Adipose tissue (tissue), 3 donors: Measurements from ENCODE around the gene PCSK5. TPM values are rescaled to one million over a fixed set of nuclear protein-coding genes. Genes with fewer than 3 reads are reported as not detected.
"Not testable (repeated sequence)": the region's sequence is repeated elsewhere in the genome, so short reads cannot be mapped to it uniquely, and the experiment has no call there.

Experiments used
- H3K27ac ChIP-seq: one replicate; pipeline ENCODE4 v1.5.1; 2013; ENCODE audit warnings: low read depth, low read length
- WGBS, 3 donors: extraction: QIAGEN DNeasy Blood & Tissue Kit; methylation state at CpG; one replicate each; pipeline ENCODE4 v1.1.7; 2013; 5-methylcytosine and 5-hydroxymethylcytosine counted together
- polyA plus RNA-seq, 3 donors: library from polyadenylated mRNA; stranded (reverse); fragments of 200-250 nt; gene quantifications; one replicate each; pipeline ENCODE4 v1.2.3, GENCODE V29; 2013
- donor health status: healthy with polysubstance abuse.
- donor health status: Bipolar disorder and iron deficiency.
- donor health status: healthy.

Gene PCSK5
- polyA plus RNA-seq, 3 donors, result 2.1 to 12.5 (median 8.8) TPM

DNA sequence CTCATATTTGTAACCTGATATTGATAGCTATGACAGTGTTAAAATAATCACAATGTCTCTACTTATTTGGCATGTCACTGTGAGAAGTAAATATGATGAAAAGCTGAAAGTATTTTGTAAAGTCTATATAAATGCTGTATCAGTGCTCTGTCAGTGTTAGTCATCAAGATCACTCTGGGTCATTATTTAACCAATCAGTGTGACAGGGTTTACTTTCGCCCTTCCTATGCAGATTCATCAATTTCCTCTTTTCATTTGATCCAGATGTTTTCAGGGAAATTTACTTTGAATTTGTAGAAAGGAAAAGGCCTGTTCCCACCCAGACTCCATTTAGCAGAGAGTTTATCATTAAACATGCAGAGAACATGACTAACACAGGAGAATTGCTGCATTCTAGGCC, 9.9 kb upstream of the PCSK5 start:
- 78 to 84% (median 81%) methylated on average over 1 of the region's 1 CpG for WGBS, 3 donors
- H3K27ac ChIP-seq, result no peak overlapping the region

DNA sequence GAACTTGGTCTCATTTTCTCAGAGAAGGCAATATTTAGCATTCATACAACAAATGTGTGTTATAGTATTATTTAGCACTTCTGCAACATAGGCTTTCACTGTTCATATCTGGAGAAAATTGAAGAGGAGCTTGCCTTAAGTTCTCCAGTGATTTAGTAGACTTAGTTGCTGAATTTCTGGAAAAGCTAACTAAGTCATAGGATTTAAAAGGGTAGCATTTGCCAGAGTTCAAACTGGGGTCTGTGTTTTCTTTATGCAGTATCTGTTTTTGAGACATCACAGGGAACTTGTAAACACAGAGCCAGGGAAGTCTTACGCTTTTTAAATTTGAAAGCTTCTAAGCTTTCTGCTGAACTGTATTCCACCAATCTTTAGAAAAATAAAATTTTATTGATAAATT, 8.7 kb upstream of the PCSK5 start:
- H3K27ac ChIP-seq, result no peak overlapping the region
- 90 to 94% (median 90%) methylated on average over 1 of the region's 1 CpG for WGBS, 3 donors

DNA sequence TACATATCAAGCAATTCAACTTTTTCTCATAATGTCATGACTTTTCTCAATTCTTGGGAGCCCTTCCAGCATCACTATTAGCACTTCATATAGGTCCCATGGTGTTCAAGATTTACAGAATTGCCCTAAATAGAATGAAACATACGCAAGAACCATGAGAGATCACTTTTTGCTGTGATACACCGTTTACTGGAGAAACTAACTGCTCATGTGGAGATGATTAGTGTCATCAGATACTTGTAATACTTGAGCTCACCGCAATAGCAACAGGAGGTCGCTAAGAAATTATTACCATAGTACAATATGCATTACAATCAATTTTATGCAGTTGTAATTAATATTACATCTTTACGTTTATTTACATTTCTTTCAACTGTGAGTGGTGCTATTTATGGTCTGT, 4.8 kb upstream of the PCSK5 start:
- no peak overlapping the region for H3K27ac ChIP-seq
- WGBS, 3 donors, result 75 to 91% (median 83%) methylated on average over 5 of the region's 5 CpGs

DNA sequence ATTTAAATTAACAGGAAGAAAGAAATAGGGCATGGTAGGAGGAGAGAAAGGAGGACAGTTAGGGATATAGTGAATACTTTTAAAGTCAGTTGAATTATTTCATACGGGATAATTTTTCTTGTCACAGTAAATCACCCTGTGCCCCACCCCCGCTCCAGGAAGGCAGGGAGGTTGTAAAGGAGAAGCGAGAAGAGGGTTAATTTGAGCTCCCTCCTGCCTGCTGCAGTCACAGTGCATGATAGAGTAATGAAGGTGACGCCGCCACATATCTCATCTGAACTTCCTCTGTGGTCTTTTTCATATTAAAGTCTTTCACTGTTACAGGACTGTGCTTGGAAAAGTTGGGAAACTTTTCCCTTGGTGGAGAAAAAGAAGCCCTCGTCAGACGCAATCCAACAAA, 896 bp upstream of the PCSK5 start:
- H3K27ac ChIP-seq, result no peak overlapping the region
- WGBS, 3 donors, result 1 to 5% (median 2%) methylated on average over 7 of the region's 7 CpGs

DNA sequence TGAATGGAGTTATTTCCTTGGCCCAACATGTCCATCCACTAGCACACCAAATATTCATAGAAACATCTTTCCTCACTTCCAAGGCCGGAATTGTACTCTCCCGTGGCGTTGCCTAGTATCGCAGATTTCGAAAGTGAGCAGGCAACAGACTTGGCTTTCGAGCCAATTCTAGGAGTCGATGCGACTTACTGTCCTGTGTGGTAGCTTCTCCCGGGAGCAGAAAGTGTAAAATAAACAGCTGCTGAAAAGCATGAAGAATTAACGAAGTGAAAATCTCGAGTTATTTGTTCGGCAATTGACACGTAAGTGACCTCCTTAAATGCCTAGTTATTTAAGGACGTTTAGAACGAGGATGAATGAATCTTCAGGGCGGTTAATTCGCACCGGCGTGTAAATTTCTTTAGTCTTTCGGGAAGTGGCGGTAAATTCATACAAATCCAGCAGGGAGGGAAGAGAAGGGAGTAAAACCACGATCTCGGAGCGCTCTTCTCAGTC, 449 bp upstream of the PCSK5 start:
- H3K27ac ChIP-seq, result no peak overlapping the region
- WGBS, 3 donors, result 0 to 1% (median 0%) methylated on average over 24 of the region's 24 CpGs

DNA sequence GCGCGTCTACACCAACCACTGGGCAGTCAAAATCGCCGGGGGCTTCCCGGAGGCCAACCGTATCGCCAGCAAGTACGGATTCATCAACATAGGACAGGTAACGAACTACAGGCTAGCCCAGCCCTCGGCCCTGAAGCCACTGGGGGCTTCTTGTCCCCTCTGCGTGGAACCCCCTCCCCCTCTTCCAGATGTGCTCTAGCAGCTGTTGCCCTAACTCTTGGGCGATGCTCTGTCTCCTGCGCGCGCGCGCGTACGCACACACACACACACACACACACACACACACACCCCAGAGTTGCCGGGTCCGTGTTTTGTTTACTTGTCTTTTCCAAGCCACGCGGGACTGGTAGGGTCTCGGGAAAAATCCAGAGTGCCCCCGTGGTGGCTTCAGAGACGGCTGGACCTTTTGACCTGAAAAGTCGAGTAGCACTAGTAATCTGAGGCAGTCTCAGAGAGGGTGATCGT, 836 bp downstream of the PCSK5 start:
- no peak overlapping the region for H3K27ac ChIP-seq
- WGBS, 3 donors, result 0% methylated on average over 28 of the region's 28 CpGs

DNA sequence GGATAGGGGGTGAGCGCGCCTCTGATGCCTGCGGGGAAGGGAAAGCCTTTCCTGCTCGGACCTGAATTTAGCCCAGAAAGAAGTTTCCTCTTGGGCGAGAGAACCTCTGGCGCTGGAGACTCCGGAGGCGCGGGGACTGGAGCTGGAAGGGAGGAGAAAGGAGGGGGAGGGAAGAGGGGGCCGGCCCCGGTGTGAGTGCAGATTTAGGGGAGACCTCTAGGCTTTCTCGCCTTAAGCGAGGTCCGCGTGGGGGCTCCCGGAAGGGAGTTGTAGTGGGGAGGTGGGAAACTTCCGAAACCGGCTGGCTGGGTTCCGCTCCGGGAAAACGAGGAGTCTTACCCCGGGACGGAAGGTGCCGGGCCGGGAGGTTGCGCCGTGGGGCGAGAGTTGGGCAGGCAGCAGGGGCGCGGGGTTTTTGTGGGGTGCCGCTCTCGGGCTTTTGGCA, 1.3 kb downstream of the PCSK5 start:
- 0 to 1% (median 0%) methylated on average over 32 of the region's 32 CpGs for WGBS, 3 donors
- H3K27ac ChIP-seq, result peak overlapping the region; percentile 17

DNA sequence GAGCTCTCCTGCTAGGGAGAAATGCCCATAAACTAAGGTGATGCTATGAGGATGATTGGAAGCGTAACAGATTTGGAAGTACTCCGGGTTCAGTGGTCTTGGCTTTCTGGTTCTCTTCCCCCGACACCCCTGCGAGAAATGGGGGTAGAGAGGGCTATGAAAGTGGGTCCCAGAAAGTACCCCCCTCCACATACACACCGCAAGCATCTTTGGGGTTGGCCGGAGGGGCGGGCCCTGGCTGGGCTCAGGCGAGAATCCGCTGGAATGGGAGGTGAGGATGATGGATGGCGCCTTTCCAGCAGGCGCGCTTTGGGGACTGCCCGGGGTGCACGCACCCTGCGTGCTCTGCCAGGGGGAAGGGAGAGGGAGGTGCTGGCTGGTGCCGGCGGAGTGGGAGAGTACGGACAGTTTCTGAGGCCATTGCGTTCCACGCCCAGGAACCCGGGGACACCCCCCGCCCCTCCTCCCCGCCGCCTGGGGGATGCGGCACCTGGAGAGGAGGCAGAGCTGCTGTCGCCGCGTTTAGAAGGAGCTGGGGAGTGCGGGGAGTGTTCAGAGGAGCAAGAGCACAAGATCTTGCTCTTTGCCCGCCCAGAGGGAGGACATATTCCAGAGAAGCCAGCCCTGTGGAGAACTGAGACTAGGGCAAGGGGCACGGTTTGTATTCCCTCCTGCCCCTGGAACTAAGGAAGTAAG, 1.9 kb downstream of the PCSK5 start:
- no peak overlapping the region for H3K27ac ChIP-seq
- WGBS, 3 donors, result 1 to 3% (median 1%) methylated on average over 30 to 31 of the region's 31 CpGs

DNA sequence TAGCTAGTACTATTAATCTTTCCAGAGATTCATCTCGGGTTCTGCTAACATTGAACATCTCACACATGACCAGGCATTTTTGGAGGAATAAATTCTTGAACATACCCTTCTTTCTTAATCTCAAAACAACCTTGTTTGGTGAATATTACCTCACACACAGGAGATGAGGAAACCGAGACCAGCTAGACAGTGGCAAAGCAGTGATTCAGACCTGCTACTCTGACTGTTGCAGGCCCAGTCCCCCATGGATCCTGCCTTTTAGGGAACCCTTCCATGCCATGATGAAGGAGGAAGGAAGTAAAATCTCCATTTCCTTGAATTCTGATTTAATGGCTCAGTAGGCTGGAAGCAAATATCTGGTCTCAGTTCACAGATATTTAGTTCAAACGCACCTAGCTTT, 2.6 kb downstream of the PCSK5 start:
- WGBS, 3 donors, result 43 to 78% (median 47%) methylated on average over 3 of the region's 3 CpGs
- no peak overlapping the region for H3K27ac ChIP-seq

DNA sequence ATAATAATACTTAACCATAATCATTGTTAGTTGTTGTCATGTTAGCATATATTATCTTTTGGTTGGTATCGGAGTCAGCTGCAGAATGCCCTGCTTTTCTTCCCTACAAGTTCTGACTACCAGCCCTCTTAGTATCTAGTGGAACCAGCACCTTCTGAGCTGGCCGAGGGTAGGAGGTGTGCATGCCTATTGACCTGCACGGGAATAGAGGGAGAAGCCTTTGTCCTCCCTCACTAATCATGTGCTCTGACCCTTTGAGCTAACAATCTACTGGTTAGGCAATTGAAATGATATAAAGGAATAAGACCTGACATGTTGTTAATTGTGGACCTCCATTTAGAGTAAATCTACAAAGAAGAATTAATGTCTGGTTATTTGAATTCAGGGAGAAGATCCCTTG, 4.1 kb downstream of the PCSK5 start:
- WGBS, 3 donors, result 78 to 84% (median 82%) methylated on average over 3 of the region's 3 CpGs
- no peak overlapping the region for H3K27ac ChIP-seq

DNA sequence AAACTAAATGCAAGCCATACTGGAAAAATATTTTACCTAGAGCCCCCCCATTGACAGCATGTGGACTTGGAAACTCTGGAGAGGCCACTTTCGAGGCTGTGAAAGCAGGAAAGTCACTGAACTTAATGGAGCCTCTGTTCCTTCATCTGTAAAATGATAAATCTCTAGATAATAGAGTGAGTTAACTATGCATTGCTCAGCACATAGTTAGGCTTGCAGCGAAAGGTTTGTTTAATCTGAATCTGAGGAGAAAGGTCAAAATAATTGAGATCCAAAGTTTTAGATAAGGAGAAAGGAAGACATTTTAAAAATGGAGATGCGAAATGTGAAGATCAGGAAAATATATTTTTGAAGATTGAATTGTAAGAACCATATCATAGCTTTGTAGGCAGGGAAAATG, 4.6 kb downstream of the PCSK5 start:
- 82 to 87% (median 87%) methylated on average over 3 of the region's 3 CpGs for WGBS, 3 donors

DNA sequence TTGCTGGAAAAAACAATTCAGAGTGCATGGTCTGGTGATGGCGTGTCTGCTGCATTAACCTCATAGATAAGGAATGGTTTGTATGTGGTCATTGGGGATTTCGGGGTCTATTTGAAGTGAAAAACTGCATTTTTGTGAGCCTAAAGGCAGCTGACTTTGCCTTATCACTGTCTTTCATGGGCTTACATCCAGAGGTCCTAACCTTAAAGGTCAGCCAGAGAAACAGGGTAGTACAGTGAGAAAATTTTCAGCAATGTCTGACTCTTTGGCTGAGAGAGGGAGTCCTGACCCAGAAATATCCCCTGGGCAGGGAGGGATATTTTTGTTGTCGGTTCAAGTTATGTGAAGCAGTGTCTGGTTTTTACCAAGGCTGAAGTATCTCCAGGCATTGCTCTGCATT, 5.7 kb downstream of the PCSK5 start:
- H3K27ac ChIP-seq, result no peak overlapping the region
- WGBS, 3 donors, result 58 to 81% (median 58%) methylated on average over 3 of the region's 3 CpGs

More for the DNA sequence above, 4.6 kb downstream of the PCSK5 start:
- no peak overlapping the region for H3K27ac ChIP-seq

DNA sequence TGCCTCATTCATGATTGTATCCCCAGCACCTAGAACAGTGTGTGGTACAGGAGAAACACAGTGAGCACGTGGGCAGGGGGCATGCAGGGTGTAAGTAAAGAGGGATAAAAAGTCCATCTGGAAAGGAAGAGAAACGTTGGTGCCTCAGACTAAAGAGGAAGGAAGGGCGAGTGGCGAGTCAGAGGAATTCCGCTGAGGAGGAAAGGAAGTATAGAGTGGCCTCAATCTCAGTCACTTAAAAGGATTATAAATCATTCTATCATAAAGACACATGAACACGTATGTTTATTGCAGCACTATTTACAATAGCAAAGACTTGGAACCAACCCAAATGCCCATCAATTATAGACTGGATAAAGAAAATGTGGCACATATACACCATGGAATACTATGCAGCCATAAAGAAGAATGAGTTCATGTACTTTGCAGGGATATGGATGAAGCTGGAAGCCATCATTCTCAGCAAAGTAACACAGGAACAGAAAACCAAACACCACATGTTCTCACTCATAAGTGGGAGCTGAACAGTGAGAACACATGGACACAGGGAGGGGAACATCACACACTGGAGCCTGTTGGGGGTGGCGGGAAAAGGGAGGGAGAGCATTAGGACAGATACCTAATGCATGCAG, 10.5 kb downstream of the PCSK5 start:
- 65 to 78% (median 66%) methylated on average over 7 of the region's 7 CpGs for WGBS, 3 donors
- H3K27ac ChIP-seq, result not testable (repeated sequence)

DNA sequence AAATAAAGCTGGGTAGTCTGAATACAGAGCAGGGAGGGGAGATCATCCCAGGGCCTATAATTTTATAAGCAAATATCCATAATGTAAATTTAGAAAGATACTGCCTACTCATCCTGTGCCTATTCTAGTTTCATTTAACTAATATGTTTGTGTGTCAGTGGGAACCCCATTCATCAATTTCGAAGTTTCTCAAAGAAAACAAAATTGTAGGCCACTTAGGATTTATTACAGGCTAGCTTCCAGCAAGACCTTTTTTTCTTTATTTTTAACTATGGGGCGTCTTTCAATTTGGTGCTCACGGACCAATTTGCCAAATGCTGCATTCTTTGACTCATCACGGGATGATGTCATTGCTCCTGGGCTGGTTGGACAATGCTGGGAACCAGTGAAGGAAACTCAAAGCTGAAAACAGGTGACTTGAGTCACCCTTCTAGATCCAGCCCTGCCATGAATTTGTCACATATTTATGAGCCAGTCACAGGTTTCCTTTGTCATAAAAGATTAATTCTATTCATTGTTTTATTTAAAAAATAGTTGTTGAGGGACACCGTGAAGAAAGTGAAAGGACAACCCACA, 13.4 kb downstream of the PCSK5 start:
- H3K27ac ChIP-seq, result no peak overlapping the region
- WGBS, 3 donors, result 54 to 71% (median 65%) methylated on average over 5 of the region's 5 CpGs

DNA sequence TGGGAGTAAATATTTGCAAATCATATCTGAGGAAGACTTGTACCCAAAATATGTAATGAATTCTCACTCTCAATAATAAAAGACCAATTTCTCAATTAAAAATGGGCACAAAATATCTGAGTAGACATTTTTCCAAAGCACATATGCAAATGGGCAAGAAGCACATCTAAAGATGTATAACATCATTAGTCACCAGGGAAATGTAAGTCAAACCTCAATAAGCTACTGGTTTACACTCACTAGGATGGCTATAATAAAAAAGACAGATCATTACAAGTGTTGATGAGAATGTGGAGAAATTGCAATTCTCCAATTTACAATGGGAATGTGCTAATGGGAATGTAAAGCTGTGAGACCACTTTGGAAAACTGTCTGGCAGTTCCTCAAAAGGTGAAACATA, 13.9 kb downstream of the PCSK5 start:
- no peak overlapping the region for H3K27ac ChIP-seq

DNA sequence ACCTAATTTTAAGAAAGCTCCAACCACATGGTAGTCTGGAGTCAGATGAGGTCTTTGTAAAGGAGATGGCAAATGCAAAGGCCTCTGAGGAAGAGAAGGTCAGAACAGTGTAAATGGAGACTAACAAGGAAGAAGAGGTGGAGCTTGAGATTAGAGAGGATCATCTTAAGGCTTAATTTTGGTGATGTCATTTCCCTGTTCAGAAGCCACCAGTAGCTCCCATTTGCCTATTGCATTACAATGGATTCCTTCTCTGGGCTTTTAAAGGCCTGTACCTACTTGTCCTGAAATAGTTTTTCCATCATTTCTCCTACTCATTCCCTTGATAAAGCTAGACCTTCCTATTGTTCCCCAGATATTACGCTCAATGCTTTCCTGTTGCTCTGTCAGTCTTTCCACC, 16.1 kb downstream of the PCSK5 start:
- no peak overlapping the region for H3K27ac ChIP-seq
- WGBS, 3 donors, result 93 to 95% (median 94%) methylated on average over 1 of the region's 1 CpG

DNA sequence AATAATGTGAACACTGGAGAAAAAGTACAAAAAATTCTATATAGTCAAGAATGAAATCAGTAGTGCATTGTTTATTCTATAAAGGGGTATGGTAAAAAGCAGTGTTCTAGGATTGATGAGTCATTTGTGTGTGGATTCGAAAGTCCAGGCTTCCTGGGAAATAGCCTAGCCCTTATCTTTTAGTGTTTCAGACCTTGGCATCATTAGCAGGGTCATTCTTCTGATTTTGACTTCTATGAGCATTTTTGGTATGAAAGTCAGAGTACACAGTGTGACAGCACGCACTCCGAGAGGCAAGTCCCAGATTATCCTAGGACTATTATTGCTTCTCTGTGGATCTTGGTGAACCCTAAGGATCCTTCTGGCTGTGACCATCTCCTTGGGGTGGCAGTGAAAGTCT, 16.9 kb downstream of the PCSK5 start:
- WGBS, 3 donors, result 52 to 79% (median 73%) methylated on average over 3 of the region's 3 CpGs
- no peak overlapping the region for H3K27ac ChIP-seq

DNA sequence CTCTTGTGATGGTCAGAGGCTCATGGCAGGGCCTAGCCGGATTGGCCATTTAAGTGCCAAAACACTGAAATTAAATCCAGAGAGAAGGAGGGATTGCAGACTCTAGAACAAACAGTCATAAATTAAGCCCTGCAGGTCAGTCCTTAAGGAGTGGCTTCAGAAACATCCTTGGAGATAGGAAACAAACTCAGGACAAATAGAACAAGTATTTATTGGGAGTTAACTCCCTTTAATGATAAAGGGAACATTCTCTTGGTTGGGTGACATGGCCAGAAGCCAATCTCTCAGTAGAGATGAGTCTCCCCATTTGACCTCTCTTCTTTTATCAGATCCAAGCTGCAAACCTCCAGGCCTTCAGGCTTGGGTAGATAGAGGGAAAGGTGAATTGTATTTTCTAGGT, 17.4 kb downstream of the PCSK5 start:
- no peak overlapping the region for H3K27ac ChIP-seq
- 80 to 86% (median 85%) methylated on average over 1 of the region's 1 CpG for WGBS, 3 donors

DNA sequence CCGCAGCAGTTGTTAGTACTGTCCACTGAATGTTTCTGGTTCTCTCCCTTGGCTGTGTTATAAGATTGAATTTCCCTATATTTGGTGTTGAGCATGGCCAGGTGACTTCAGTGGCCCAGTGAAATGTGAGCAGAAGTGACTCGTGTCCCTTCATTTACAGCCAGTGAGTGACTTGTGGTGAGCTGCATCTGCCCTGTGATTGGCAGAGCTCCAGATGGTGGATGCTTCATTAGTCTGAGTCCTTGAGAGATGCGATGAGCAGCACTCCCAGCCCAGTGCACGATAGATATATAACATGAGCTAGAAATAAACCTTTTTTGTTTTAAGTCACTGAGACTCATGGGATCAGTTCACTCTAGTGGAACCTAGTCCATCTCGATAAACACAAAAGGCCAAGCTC, 19.3 kb downstream of the PCSK5 start:
- 84 to 95% (median 85%) methylated on average over 5 of the region's 5 CpGs for WGBS, 3 donors
- H3K27ac ChIP-seq, result no peak overlapping the region

DNA sequence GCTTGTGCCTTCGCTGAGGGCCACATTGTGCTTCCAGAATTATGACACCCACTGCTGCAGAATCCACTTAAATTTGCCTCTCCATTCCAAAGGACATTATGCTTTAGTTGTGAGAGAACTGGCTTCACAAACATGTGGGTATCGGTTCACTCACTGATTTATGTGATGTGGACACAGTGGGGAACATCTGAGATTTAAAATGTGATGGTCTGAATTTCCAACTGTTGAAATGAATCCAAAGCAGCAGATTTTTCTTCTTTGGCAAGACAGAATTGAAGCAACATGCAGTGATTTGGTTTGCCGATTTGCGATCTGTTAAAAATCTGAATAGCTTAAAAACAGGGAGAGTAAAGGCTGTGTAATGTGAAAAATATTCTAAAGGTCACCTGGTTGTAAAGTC, 20.3 kb downstream of the PCSK5 start:
- WGBS, 3 donors, result 60 to 83% (median 76%) methylated on average over 4 of the region's 4 CpGs
- H3K27ac ChIP-seq, result no peak overlapping the region
